HG03571 (cell line): ENCODE data around the gene KCNIP2.

Experiments
- ATAC-seq: cut with Tn5 transposase; IDR thresholded peaks from one replicate; pipeline ENCODE4 v1.9.1; 2021; ENCODE audit not compliant: unreplicated experiment

KCNIP2 gene

DNA sequence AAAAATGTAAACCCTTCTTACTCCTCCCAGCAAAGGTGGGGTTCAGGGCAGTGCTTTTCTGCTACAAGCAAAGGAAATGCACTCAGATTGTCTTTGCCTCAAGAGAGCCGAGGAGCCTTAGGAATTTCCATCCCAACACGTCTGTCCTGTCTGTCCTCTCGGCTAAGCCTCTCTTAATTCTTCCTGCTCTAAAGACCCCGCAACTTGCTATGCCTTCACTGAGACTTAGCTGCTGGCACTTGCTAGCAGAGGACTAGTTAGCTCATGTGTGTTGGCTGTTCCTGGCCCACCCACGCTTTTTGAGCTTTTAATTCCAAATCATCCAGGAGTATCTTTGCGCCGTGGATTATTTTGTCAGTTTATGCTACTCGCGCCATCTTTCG lies 59.9 kb downstream of the KCNIP2 start:
- no peak for ATAC-seq

DNA sequence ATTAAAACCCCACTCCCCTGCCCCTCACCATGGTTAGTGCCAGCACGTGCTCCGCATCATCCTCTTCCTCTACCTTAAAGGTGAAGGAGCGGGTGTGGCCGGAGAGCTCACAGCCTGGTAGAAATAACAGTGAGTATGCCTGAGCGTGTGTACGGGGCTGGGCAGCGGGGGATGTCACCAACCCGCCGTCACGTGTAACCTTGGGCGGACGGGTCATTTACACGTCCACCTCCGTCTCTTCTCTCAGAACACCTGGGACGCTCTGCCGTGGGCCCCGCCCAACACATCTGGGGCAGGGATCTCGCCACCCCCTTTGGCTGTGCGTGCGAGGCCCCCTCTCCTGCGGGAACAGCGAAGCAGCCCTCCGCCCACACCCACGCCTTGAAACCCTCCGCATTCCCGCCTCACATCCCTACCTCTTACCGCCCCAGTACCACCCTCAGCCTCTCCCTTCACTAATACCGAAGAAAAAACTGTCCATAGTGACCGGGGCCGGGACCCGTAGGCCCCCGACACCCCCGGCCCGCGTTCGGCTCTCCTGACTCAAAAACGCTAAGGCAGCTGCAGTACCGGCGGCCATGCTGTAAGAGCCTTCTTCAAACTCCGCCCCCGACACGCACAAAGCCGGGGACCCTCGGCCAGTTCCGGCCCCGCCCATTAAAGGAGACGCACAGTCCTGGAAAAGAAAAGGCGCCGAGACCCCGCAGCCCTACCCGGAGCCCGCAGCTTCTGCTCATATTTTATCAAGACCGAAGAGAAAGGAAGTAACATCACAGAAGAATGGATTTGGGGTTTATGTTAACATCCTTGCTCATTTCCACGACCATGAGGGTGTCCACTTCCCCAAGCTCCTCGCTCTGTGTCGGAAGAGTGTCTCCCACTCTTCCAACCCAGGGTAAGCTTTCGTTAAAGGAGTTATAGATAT lies 60.5 kb downstream of the KCNIP2 start, which contains the start of gene NPM3:
TSS of gene NPM3 (minus strand) at position 636 of the 925 bp plus-strand sequence. CDS start at position 580, 56 bp downstream.
- peak; percentile 43 for ATAC-seq

GRCh38 chr10:101781984-101782810 lies 61.4 kb downstream of the KCNIP2 start:
- ATAC-seq = no peak

- no peak for ATAC-seq
These were observed 62.0 kb downstream of the KCNIP2 start for GRCh38 chr10:101781655-101781983.

GRCh38 chr10:101780818-101781654 lies 62.6 kb downstream of the KCNIP2 start:
- ATAC-seq = no peak

GRCh38 chr10:101780187-101780817 lies 63.3 kb downstream of the KCNIP2 start:
- ATAC-seq = no peak

DNA sequence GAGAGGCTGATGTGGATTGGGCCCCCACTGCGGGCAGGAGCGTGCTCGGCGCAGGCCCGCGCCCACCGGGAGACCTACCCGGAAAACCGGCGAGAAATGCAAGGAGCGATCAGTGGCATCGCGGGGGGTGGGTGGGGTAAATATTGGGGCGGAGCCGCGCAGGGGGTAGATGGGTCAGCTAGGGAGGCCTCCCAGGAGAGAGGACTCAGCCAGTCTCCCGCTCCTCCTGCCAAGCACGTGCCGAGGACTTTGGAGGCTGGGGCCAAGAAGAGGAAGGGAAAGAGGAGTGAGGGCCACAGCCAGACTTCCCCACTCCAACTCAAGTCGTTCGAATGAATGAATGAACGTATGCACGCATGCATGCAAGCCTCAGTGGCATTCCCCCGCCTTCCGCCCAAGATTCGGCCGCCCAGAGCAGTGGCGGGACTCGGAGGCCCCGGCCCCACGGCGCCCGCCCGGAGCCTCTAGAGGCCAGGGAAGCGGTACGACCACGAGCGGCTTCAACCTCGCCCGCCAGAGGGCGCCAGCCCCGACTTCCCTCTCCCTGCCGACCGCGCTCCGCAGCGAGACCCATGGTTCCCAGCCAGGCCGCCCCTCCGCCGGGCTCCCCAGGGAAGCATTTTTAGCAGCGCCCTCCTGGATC lies 63.9 kb downstream of the KCNIP2 start:
- no peak for ATAC-seq

DNA sequence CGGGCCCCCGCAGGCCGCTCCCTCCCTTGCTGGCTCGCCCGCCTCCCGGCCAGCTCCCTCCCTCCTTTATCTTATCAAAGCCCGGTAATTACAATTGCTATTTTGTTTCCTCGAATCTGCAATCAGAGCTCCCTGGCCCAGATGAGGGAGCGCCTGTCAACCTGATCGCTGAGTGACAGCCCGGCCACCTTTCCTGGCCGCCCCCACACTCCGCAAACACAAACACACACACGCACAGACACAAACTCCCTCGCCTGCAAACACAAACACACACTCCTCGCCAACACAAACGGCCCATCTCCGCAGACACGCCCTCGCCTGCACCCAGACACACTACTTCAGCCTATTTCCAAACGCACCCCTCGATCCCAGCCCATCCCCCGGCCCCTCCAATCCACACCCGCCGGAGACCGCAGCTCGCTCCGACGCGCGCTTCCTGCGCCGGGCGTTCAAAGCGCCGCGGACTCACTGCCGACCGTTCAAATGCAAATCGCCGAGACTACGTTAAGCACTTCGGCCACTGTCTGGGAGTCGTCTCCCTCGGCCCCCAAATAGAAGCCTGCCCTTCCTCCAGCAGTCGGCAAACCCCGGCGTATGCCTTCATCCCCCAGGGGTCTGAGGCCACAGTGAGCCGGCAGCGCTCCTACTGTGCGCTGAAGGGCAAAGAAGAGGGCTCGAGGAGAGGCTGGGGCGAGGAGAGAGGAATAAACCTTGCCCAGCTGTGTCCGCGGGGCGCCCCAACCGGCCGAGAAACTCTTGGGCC lies 64.6 kb downstream of the KCNIP2 start:
- no peak for ATAC-seq

DNA sequence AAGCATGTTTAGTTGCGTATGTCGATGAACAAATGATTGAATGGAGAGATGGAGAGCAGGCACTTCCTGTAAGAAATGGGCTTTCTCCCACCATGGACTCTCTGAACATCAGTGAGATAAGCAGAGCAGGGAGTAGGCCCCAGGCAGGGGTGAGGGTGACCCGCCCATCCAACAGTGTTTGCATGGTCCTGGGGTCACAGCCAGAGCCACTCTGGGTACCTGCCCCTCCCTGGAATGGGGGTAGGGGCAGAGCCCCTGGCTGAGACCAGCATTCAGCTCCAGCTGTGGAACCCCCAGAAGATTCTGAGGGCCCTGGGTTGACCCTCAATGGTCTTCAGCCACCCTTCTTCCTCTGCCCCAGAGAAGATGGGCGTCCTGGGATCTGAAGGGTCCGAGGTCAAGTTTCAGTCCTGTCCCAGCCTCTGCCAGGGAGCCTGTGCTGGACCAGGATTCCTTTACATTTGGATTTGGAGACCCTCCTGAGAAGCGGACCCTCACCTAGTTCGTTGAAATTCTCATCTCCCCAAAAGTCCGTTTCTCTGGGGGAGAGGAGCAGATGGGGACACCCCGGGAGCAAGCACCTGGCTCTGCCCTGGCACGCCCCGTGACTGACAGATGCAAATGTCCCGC lies 65.3 kb downstream of the KCNIP2 start:
- ATAC-seq = no peak

GRCh38 chr10:101777619-101778145 lies 65.9 kb downstream of the KCNIP2 start:
- no peak for ATAC-seq

- no peak for ATAC-seq
These were observed 67.3 kb downstream of the KCNIP2 start for GRCh38 chr10:101776161-101776817.
